ENCODE data around the gene DHH.

DNA sequence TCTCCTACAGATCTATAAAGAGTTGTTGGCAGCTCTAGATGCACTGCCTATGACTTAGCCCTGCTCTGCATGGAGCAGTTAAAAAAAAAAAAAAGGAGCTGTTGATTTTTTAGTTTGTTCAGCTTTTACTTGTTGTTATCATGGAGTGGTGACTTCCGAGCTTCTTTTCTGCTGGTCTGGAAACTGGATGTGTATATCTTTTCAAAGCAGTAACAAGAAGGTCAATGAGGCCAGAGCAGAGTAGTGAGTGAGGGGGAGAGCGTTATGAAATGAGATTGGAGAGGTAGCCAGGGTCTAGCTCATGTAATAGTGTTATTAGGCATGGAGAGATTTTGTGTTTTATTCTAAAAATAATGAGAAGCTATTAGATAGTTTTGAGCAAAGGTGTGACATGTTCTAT lies 49.8 kb upstream of the DHH start:
- TF ChIP-seq, protein P1, sequence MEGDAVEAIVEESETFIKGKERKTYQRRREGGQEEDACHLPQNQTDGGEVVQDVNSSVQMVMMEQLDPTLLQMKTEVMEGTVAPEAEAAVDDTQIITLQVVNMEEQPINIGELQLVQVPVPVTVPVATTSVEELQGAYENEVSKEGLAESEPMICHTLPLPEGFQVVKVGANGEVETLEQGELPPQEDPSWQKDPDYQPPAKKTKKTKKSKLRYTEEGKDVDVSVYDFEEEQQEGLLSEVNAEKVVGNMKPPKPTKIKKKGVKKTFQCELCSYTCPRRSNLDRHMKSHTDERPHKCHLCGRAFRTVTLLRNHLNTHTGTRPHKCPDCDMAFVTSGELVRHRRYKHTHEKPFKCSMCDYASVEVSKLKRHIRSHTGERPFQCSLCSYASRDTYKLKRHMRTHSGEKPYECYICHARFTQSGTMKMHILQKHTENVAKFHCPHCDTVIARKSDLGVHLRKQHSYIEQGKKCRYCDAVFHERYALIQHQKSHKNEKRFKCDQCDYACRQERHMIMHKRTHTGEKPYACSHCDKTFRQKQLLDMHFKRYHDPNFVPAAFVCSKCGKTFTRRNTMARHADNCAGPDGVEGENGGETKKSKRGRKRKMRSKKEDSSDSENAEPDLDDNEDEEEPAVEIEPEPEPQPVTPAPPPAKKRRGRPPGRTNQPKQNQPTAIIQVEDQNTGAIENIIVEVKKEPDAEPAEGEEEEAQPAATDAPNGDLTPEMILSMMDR (IDR thresholded peaks at IDR 0.05; ENCODE audit: low read depth, low read length) = no peak
- no peak for TF ChIP-seq EZH2phosphoT487 (IDR thresholded peaks at IDR 0.05; ENCODE audit: low read depth)
